Dermis blood vessel endothelial cell (primary cell): ENCODE results near the gene OR2AT4. TPM values are rescaled to one million over a fixed set of nuclear protein-coding genes. Genes with fewer than 3 reads are reported as not detected.
A peak's percentile ranks its signal among the peaks of the same experiment; 100 is the strongest.
"Not testable (repeated sequence)": the region's sequence is repeated elsewhere in the genome, so short reads cannot be mapped to it uniquely, and the experiment has no call there.

Experiments
- DNase-seq: peaks from one replicate; pipeline ENCODE4 v3.0.0; 2010
- total RNA-seq: library from RNA; depleted of rRNA; stranded (reverse); fragments of >200 nt; gene quantifications from 2 replicates; pipeline ENCODE4 v1.2.3, GENCODE V29; 2014

The OR2AT4 gene
- total RNA-seq, 1 donor from 2014 or later: not detected

DNA sequence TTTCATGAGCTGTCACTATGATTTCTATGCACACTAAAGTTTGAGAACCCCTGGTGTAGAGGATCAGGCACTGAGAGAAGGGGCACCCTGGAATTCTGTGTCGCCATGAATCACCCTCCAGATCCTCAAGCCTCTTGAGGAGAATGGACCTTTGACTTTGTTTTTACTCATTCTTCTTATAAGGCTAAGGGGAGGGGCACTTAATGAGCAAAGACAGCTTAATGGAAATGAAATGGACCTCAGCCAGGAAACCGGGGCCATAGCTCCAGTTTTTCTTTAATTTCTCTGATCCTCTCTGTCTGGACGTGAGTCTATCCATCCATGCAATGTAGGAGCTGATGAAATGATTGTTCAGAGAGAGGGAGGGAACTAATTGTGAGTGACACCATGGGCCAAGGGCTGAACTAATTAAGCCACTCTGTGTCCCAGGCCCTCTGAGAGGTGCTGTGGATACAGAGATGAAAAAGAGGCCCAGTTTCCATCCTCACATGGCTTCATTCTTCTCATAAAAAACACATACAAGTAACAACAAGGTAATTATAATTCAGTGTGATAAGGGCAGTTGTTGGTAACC, 32.8 kb downstream of the OR2AT4 start:
- DNase-seq: no peak

DNA sequence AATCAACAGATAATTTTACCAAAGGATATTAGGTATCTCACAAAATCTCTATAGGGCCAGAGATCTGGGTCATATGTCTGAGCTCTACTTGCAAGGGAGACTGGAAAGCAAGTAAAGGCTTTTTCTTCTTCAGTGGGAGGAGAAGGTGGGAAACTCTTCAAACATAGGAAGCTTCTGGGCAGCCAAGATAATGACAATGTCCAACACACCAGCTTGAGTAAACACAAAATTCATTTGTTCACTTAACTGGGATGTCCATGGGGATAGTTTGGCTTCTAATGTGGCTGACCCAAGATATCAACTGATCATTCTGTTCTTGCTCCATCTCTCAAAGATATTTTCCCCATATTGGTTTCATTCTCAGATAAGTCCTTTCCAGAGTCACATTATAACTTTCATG, 37.4 kb downstream of the OR2AT4 start:
- DNase-seq: no peak

DNA sequence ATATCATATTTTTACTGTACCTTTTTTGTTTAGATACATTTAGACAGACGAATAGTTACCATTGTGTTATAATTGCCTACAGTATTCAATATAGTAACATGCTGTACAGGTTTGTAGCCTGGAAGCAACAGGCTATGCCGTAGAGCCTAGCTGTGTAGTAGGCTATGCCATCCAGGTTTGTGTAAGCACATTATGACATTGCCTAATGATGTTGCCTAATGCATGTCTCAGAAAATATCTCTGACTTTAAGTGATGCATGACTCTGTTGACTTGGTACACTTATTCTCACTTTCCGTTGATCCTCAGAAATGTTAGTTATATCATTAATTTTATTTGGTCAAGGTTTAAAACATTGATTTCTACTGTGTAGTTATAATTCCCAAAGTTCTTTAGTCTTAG, 39.9 kb downstream of the OR2AT4 start:
- no peak for DNase-seq

DNA sequence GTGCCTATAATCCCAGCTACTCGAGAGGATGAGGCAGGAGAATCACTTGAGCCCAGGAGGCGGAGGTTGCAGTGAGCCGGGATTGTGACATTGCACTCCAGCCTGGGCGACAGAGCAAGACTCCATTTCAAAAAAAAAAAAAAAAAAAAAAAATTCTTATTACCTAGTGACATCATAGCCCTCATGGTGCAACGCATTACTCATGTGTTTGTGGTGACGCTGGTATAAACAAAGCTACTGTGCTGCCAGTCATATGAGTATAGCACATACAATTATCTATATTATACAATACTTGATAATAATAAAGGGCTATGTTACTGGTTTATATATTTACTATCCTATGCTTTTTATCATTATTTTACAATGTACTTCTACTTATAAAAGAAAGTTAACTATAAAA, 41.2 kb downstream of the OR2AT4 start:
- no peak for DNase-seq

DNA sequence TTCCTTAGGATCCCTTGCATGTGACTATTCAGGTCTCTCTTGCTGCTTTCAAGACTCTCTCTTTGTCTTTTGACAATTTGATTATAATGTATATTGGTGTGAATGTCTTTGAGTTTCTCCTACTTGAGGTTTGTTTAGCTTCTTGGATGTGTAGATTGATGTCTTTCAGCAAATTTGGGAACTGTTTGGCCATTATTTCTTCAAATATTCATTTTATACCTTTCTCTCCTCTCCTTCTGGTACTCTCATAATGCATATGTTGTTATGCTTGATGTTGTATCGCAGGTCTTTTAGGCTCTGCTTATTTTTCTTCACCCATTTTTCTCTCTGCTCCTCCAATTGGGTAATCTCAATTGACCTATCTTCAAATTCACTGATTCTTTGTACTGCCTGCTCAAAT, 44.2 kb downstream of the OR2AT4 start:
- no peak for DNase-seq

DNA sequence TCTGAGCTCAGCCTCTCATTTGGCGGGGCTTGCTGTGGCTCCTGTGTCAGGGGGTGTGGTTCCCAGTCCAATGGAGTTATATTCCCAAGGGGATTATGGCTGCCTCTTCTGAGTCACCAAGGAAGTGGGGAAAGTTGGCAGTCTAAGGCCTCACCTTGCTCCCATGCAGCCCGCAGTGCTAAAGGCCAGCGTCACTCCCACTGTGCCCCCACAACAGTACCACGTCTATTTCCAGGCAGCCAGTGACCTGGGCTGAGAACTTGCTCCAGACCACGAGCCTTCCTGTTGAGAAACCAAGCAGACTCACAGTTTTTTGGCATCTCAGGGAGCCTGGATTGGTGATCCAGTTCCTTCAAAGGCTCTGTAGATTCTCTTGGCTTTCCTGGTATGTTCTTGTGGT, 45.6 kb downstream of the OR2AT4 start:
- DNase-seq: no peak

DNA sequence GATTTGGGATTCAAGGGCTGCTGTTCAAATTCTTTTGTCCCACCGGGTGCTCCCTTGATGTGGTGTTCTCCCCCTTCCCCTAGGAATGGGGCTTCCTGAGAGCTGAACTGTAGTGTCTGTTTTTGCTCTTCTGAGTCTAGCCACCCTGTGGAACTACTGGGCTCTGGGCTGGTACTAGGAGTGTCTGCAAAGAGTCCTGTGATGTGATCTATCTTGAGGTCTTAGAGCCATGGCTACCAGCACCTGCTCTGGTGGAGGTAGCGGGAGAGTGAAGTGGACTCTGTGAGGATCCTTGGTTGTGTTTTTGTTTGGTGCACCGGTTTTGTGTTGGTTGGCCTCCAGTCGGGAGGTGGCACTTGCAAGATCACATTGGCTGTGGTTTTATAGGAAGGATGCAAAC, 46.2 kb downstream of the OR2AT4 start:
- no peak for DNase-seq

DNA sequence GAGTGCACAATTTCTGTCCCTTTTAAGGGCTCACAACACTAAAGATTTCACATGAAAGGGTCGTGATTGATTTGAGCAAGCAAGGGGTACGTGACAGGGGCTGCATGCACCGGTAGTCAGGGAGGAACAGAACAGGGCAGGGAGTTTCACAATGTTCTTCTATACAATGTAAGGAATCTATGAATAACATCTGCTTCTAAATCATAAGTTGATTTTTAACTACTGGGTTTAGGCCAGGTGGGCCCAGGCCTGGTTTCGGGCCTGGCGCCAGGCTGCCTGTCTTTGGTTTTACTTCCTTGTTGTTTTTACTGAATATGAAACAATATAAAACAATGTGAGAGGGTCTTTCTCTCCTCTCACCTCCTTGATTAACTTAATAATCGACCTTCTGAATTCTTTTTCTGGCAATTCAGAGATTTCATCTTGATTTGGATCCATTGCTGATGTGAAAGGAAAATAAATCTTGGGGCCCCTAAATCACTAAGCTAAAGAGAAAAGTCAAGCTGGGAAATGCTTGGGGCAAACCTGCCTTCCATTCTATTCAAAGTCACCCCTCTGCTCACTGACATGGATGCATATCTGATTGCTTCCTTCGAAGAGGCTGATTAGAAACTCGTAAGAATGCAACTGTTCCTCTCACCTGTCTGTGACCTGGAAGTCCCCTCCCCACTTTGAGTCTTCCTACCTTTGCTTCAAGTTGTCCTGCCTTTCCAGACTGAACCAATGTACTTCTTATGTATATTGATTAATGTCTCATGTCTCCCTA, 47.0 kb downstream of the OR2AT4 start:
- not testable (repeated sequence) for DNase-seq

DNA sequence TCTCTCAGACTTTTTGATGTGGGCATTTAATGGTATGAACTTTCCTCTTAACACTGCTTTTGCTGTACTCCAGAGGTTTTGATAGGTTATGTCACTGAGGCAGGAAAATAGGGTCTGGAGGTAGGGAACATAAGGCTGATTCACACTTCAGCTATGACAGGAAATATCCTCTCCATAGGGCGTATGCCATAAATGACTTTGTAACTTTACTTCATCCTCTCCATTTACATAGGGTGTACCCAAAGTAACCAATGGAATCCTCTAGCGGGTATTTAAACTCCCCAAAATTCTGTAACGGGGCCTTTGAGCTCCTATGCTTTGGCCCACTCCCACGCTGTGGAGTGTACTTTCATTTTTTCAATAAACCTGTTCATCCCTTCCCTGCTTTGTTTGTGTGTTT, 49.5 kb downstream of the OR2AT4 start:
- no peak for DNase-seq

DNA sequence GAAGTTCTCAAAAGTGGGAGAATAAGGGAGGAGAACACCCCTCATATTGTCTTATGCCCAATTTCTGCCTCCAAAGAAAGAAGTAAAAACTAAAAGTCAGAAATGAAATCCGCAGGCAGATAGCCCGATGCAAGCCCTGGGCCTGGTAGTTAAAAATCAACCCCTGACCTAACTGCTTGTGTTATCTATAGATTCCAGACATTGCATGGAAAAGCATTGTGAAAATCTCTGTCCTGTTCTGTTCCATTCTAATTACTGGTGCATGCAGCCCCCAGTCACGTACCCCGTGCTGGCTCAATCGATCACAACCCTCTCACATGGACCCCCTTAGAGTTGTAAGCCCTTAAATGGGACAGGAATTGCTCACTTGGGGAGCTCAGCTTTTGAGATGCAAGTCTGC, 50.0 kb downstream of the OR2AT4 start:
- DNase-seq: not testable (repeated sequence)

DNA sequence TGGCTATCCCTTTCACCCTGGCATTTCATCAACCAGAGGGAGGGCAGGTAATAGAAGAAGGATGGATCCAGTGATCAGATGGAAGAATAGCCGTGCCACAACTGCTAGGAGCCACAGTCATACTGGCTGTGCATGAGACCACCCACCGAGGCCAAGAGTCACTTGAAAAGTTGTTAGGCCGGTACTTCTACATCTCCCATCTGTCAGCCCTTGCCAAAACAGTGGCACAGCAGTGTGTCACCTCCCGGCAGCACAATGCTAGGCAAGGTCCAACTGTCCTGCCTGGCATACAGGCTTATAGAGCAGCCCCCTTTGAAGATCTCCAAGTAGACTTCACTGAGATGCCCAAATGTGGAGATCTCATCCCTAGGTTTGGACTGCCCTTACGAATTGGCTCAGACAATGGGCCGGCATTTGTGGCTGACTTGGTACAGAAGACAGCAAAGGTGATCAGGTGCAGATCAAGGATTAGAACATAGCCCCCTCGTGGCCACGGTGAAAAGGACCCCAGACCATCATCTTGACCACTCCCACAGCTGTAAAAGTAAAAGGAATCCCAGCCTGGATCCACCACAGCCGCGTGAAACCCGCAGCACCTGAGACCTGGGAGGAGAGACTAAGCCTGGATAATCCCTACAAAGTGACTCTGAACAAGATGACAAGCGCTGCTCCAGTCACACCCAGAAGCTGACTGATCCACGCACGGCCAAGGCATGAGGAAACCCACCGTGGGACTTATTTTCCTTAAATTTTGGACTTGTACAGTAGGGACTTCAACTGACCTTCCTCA, 52.1 kb downstream of the OR2AT4 start:
- DNase-seq: not testable (repeated sequence)

DNA sequence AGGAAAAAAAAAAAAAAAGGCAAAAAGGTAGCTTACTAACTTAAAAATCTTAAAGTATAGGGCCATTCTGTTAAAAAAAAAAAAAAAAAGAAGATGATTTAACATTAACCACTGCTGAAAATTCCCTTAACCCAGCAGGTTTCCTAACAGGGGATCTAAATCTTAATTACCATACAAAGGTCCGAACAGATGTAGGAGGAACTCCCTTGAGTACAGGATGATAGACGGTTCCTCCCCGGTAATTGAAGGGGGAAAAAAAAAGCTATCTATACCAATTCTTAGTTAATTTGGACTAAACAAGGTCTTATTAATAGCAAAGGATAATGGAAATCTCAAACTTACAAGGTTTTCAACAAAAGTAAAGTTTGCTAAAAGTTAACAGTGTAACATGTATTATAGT, 54.9 kb downstream of the OR2AT4 start:
- not testable (repeated sequence) for DNase-seq

DNA sequence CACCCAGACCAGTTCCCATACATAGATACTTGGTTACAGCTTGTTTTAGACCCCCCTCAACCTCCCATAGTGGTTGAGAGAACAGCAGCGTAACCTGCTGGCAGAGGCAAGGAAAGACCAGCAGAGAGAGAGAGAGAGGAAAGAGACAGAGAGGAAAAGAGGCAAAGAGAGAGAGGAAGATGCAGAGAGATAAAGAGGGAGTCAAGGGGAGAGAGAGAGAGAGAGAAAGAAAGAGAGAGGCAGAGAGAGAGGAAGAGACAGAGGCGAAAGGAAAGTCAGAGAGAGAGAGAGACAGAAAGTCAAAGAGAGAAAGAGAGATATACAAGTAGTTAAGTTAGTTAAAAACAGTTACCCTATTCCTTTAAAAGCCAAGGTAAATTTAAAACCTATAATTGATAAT, 55.4 kb downstream of the OR2AT4 start:
- DNase-seq: no peak

DNA sequence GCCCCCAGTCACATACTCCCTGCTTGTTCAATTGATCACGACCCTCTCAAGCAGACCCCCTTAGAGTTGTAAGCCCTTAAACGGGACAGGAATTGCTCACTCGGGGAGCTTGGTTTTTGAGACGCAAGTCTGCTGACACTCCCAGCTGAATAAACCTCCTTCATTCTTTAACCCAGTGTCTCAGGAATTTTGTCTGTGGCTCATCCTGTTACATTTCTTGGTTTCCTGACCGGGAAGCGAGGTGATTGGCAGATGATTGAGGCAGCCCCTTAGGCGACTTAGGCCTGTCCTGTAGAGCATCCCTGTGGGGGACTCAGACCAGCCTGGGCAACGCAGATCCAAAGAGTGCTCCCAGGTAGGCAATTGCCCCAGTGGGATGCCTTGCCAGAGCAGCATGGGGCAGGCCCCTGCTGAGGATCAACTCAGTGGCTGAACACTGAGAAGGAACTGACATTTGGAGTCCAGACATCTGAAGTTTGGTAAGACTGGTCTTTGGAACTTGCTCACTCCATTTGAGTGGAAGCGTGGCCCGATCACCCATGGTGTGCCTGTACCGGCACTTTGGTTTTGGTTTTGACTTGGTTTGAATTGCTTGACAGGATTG, 56.4 kb downstream of the OR2AT4 start:
- DNase-seq: no peak

DNA sequence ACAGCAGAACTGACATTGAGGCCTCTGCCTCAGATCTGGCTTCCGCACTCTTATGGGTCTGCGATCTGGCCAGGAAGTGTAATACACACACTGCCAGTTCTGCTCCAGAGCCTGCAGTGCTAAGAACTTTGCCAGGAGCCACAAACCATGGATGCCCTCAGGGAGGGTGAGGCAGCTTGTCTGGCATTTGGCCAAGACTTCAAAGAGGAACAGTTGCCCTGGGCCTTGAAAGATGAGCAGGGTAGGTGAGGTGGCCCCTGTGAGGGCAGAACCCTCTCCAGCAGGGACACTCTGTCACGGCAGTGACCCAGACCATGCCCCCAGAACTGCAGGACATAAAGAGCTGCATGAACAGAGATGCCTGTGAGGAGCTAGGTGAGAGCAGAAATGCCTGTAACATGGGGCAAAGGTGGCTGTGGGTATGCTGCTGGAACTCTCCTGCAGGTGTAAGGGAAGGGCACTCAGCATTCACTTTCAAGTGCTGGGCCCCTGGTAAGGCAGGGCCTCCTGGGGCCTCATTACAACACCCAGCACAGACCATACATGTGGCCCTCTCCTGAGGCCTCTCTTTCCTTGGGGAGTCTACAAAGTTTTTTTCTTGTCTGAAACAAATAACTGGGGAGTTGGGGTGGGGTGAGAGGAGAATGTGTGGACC, 60.6 kb downstream of the OR2AT4 start:
- DNase-seq: no peak

DNA sequence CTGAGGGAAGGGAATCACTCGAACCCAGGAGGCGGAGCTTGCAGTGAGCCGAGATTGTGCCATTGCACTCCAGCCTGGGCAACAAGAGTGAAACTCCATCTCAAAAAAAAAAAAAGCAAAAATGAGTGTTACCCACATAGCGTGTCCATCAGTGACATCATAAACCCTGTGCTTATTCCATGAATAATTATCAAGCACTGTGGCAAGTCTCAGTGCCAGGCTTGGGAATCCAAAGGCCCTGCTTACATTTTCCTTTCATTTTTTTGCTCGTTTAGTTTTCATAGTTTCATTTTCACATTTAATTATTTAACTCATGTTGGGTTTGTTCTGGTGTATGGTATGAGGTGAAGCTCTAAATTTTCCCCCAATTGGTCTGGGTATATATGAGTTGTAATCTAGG, 61.4 kb downstream of the OR2AT4 start:
- DNase-seq: no peak

DNA sequence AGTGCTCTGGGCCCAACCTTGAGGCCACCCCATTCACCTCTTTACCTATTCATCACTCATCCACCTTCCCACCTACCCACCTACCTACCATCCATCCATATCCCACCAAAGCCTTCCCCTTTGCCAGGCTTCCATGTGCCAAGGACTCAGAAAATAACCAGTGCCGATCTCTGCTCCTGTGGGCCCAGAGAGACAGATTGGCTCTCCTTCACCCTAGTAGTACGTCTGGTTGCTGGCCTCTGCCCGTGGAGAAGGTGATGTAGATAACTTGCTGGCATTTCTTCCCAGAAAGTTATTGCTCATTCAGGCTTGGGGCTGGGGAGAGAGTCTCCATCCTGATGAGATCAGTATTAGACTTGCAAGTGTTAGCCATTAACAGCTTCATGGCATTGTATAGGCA, 62.8 kb downstream of the OR2AT4 start:
- no peak for DNase-seq

DNA sequence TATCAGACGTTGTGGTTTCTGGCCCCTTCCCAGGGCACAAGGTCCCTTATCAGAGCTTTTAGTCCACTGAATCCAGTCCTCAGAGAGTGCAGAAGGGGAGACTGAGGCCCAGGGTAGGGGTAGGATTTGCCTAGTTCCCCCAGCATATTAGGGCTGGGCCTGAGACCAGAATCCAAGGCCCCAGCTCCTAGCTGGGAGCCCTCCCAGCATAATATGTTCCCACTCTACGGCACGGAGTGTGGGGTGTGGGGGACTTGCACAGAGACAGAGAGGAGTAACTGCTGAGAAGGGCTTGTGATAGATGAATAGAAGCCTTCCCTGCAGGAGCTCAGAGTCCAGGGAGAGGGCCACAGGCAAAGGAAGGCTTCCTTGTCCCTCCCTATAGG, 64.1 kb downstream of the OR2AT4 start:
- DNase-seq: no peak

DNA sequence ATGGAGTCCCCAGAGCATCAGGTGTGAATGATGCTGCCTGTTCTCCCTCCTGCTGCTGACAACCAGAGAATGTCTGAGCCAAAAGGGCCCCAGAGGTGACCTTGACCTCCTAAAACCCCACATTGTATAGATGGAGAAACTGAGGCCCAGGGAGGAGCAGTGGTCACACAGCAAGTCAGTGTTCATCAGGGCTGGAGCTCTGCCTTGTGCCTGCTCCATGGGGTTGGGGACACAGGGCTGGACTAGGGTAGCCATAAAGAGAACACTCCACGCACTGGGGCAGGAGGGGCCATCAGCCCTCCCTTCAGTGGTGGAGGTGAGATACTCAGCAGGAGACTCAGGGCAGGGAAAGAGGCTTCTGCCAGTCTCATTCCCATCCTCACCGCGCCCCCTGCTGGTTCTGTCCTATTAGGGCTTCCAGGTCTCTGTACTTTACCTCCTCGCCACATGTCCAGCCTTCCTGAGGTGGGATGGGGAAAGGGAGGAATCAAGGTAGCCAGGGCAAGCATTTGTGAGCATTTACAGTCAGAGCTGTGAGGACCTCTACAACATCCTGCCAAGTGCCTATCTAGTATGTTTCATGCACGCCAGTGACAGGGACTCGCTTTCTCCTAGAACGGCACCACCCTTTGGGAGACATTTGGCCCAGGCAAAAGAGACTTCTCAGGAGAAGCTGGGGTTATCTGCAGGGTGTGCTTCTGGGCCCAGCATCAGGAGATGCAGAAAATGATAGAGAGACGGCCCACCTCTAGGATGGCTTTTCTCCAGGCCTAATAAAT, 64.7 kb downstream of the OR2AT4 start:
- DNase-seq: peak; percentile 84
